Mesothelial cell of epicardium (in vitro differentiated cells): ENCODE measurements around the gene PGLYRP4. TPM values are rescaled to one million over a fixed set of nuclear protein-coding genes. Genes with fewer than 3 reads are reported as not detected.

ENCODE experiments used
- DNase-seq, 2 experiments: peaks; one replicate each; pipeline ENCODE4 v3.0.0; 2021; ENCODE audit warnings: low spot score in 2 of 2; ENCODE audit not compliant: unreplicated experiment in 2 of 2
- H3K27ac Mint-ChIP-seq: 2 replicates; pipeline ENCODE4 v1.8.0; 2021; ENCODE audit warnings: mixed read lengths
- H3K27me3 Mint-ChIP-seq: 2 replicates; pipeline ENCODE4 v1.8.0; 2021; ENCODE audit warnings: low read depth, mixed read lengths
- H3K36me3 Mint-ChIP-seq: 2 replicates; pipeline ENCODE4 v1.8.0; 2021; ENCODE audit warnings: mixed read lengths
- H3K4me1 Mint-ChIP-seq: 2 replicates; pipeline ENCODE4 v1.8.0; 2021; ENCODE audit warnings: mixed read lengths
- H3K4me3 Mint-ChIP-seq: 2 replicates; pipeline ENCODE4 v1.8.0; 2021; ENCODE audit warnings: mild to moderate bottlenecking, moderate library complexity, mixed read lengths
- H3K9me3 Mint-ChIP-seq: 2 replicates; pipeline ENCODE4 v1.8.0; 2021; ENCODE audit warnings: mixed read lengths
- CTCF ChIP-seq: fragments of 200-600 bp; sonication (generic); IDR thresholded peaks from one replicate; pipeline ENCODE4 v1.5.0; 2021; ENCODE audit warnings: antibody characterized with exemption; ENCODE audit not compliant: unreplicated experiment
- total RNA-seq: library from RNA; stranded (reverse); gene quantifications from 3 replicates; pipeline ENCODE4 v1.2.1, GENCODE V29; 2021

The PGLYRP4 gene
- total RNA-seq, 1 donor from 2014 or later, result not detected

- Mint-ChIP-seq H3K27ac (no peak overlapping the region), H3K4me1 (no peaks in the 10 kb centered on the region), H3K4me3 (no peak overlapping the region), H3K27me3 (peaks cover 9% of the 10 kb centered on the region), H3K36me3 (no peaks in the 10 kb centered on the region), H3K9me3 (no peaks in the 10 kb centered on the region)
- no peak for DNase-seq
- TF ChIP-seq CTCF, result no peak
Observed at GRCh38 chr1:153374071-153374470, 25.4 kb upstream of the PGLYRP4 start.

GRCh38 chr1:153372571-153372970 is 23.9 kb upstream of the PGLYRP4 start:
- Mint-ChIP-seq H3K4me3 (no peak overlapping the region), H3K27me3 (peaks cover 9% of the 10 kb centered on the region), H3K4me1 (no peaks in the 10 kb centered on the region), H3K27ac (no peak overlapping the region), H3K36me3 (no peaks in the 10 kb centered on the region), H3K9me3 (no peaks in the 10 kb centered on the region)
- no peak for TF ChIP-seq CTCF
- DNase-seq, result no peak

- Mint-ChIP-seq H3K4me3 (no peak overlapping the region), H3K27me3 (peaks cover 5% of the 10 kb centered on the region), H3K9me3 (no peaks in the 10 kb centered on the region), H3K36me3 (no peaks in the 10 kb centered on the region), H3K4me1 (no peaks in the 10 kb centered on the region), H3K27ac (no peak overlapping the region)
- no peak for TF ChIP-seq CTCF
- DNase-seq, result no peak
Observed at GRCh38 chr1:153371231-153371630, 22.6 kb upstream of the PGLYRP4 start.

GRCh38 chr1:153370146-153370545 is 21.5 kb upstream of the PGLYRP4 start:
- no peak for DNase-seq
- peaks cover 5% of the 10 kb centered on the region for H3K27me3 Mint-ChIP-seq
- H3K27ac Mint-ChIP-seq, result no peak overlapping the region
- no peaks in the 10 kb centered on the region for H3K36me3 Mint-ChIP-seq
- TF ChIP-seq CTCF, result no peak
- no peak overlapping the region for H3K4me3 Mint-ChIP-seq
- H3K9me3 Mint-ChIP-seq, result no peaks in the 10 kb centered on the region
- H3K4me1 Mint-ChIP-seq, result peaks cover 10% of the 10 kb centered on the region

DNA sequence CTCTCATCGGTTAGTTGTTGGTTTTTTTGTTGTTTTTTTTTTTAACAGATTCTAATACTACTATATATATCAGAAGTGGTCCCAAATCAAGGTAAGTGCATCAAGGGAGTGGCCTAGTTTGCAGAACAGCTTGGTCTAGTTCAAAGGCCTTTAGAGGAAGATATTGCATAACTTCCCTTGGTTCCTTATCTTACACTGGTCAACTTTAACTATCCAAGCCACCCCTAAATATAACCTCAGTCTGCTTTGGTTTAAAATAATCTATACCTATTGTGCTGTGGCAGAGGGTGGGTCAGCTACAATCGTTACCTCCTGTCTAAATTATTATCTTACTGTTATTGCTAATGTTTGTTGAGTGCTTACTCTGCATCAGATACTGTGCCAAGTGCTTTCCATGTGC is 19.9 kb upstream of the PGLYRP4 start:
- TF ChIP-seq CTCF, result no peak
- Mint-ChIP-seq H3K4me1 (peaks cover 19% of the 10 kb centered on the region), H3K27me3 (peaks cover 5% of the 10 kb centered on the region), H3K9me3 (no peaks in the 10 kb centered on the region), H3K27ac (no peak overlapping the region), H3K4me3 (no peak overlapping the region), H3K36me3 (no peaks in the 10 kb centered on the region)
- no peak for DNase-seq

DNA sequence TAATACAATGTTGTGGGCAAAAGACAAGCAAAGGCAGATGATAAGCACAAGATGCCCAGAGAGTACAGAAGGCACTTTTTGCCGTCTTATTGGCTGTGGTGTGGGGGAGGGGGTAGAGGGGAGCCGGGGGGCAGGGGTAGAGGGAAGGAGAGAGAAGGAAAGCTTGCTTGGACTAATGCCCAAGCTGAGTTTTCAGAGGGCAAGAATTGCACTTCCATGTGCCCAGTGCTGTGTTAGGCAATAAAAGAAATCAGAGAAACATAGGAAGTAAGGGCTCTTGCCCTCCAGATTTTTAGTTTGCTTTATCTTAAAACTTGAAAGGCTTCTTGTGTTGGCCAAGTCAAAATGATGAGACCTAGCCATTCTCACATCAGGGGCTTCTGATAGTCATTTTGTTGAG is 18.4 kb upstream of the PGLYRP4 start:
- DNase-seq, result no peak
- no peak overlapping the region for H3K27ac Mint-ChIP-seq
- no peaks in the 10 kb centered on the region for H3K36me3 Mint-ChIP-seq
- H3K27me3 Mint-ChIP-seq, result peaks cover 5% of the 10 kb centered on the region
- peaks cover 19% of the 10 kb centered on the region for H3K4me1 Mint-ChIP-seq
- no peak for TF ChIP-seq CTCF
- H3K9me3 Mint-ChIP-seq, result no peaks in the 10 kb centered on the region
- no peak overlapping the region for H3K4me3 Mint-ChIP-seq
